ENCODE results near the gene DRC1. TPM values are rescaled to one million over a fixed set of nuclear protein-coding genes. Genes with fewer than 3 reads are reported as not detected.

Gene DRC1
- total RNA-seq, 3 donors from 2014 or later (not counting 1 experiment from before 2014, with no cell fraction given), result not detected

- H3K9me3 Mint-ChIP-seq, result no peaks in the 10 kb centered on the region
- Histone ChIP-seq H3K4me1 (ENCODE audit: control insufficient read depth, insufficient read depth, low read length) (peaks cover 10% of the 10 kb centered on the region), H3K4me3 (ENCODE audit: low read length) (peak overlapping the region; percentile 29), H3K36me3 (ENCODE audit: control insufficient read depth, insufficient read depth, low read length) (no peaks in the 10 kb centered on the region), H3K27ac (ENCODE audit: low read length) (no peak overlapping the region), H3K9me3 (ENCODE audit: control insufficient read depth, insufficient read depth, low read length) (no peaks in the 10 kb centered on the region), H3K27me3 (ENCODE audit: control insufficient read depth, insufficient read depth, low read length) (no peaks in the 10 kb centered on the region)
- H3K4me3 Mint-ChIP-seq, result peak overlapping the region; percentile 47
- ATAC-seq, result no peak
- no peak for DNase-seq
- peaks cover 0 to 10% of the 10 kb centered on the region in 2 donors for H3K4me1 Mint-ChIP-seq
- H3K36me3 Mint-ChIP-seq, result no peaks in the 10 kb centered on the region
- H3K27me3 Mint-ChIP-seq (ENCODE audit: low read depth in 2 of 2), result peaks cover 1 to 16% of the 10 kb centered on the region in 2 donors
- intact Hi-C loops (cut with micrococcal nuclease), result no loop called here
- TF ChIP-seq CTCF (IDR thresholded peaks at IDR 0.05), result no peak
- H3K27ac Mint-ChIP-seq, result no peak overlapping the region
- WGBS (ENCODE audit: insufficient coverage), result 64% methylated on average over 13 of the region's 13 CpGs
These were observed 102.3 kb downstream of the DRC1 start for GRCh38 chr2:26504002-26504401.

GRCh38 chr2:26506279-26506678 is 104.6 kb downstream of the DRC1 start:
- ATAC-seq, result no peak
- Histone ChIP-seq H3K36me3 (ENCODE audit: control insufficient read depth, insufficient read depth, low read length) (no peaks in the 10 kb centered on the region), H3K4me3 (ENCODE audit: low read length) (no peak overlapping the region), H3K27me3 (ENCODE audit: control insufficient read depth, insufficient read depth, low read length) (no peaks in the 10 kb centered on the region), H3K27ac (ENCODE audit: low read length) (no peak overlapping the region), H3K9me3 (ENCODE audit: control insufficient read depth, insufficient read depth, low read length) (no peaks in the 10 kb centered on the region), H3K4me1 (ENCODE audit: control insufficient read depth, insufficient read depth, low read length) (peaks cover 10% of the 10 kb centered on the region)
- H3K9me3 Mint-ChIP-seq, result no peaks in the 10 kb centered on the region
- H3K27ac Mint-ChIP-seq, result no peak overlapping the region
- WGBS (ENCODE audit: insufficient coverage), result 64% methylated on average over 4 of the region's 4 CpGs
- TF ChIP-seq CTCF (IDR thresholded peaks at IDR 0.05), result no peak
- intact Hi-C loops (cut with micrococcal nuclease), result no loop called here
- H3K36me3 Mint-ChIP-seq, result no peaks in the 10 kb centered on the region
- H3K4me3 Mint-ChIP-seq, result no peak overlapping the region
- H3K27me3 Mint-ChIP-seq (ENCODE audit: low read depth in 2 of 2), result peaks cover 0 to 16% of the 10 kb centered on the region in 2 donors
- DNase-seq, result no peak
- peaks cover 0 to 10% of the 10 kb centered on the region in 2 donors for H3K4me1 Mint-ChIP-seq

Other genes with a start within 250 kb of the DRC1 start
- 1 to 10 TPM; 7.1 to 9.2 (median 7.2) TPM for gene GAREM2, start 228.8 kb upstream of the DRC1 start, total RNA-seq
- 10 to 100 TPM; 66.6 to 76.1 (median 68.9) TPM for gene HADHA, start 157.3 kb upstream of the DRC1 start, total RNA-seq
- 10 to 100 TPM; 43.1 to 58.8 (median 53.0) TPM for gene HADHB, start 157.0 kb upstream of the DRC1 start, total RNA-seq
- 10 to 100 TPM; 28.1 to 47.6 (median 36.4) TPM for gene SELENOI, start 55.8 kb upstream of the DRC1 start, total RNA-seq
- 1 to 10 TPM in 2 of 3 donors, under 1 TPM in 1; 0.97 to 2.1 (median 2.1) TPM for gene ADGRF3, start 55.1 kb upstream of the DRC1 start, total RNA-seq
- gene OTOF, start 76.2 kb downstream of the DRC1 start, total RNA-seq, result 1 to 10 TPM in 2 of 3 donors, under 1 TPM in 1; 0.66 to 3.7 (median 1.4) TPM
- gene CIB4, start 239.4 kb downstream of the DRC1 start, total RNA-seq, result not detected